Spleen (tissue), 11 donors: Measurements from ENCODE around the gene CLBA1. TPM values are rescaled to one million over a fixed set of nuclear protein-coding genes. Genes with fewer than 3 reads are reported as not detected.
A peak's percentile ranks its signal among the peaks of the same experiment; 100 is the strongest.

ENCODE experiments used
- DNase-seq: peaks from one replicate; pipeline ENCODE4 v3.0.0-alpha.2; 2020
- H3K27ac ChIP-seq, 8 donors: fragments of 200-600 bp; sonication (generic) in 7 of 8; 1 replicate in 4 of 8; 2 replicates in 4 of 8; pipeline versions ENCODE4 v1.5.0 to v1.8.0; 2016 to 2021; ENCODE audit warnings: inconsistent platforms in 4 of 8, mild to moderate bottlenecking in 4 of 8, moderate library complexity in 1 of 8
- H3K27me3 ChIP-seq, 7 donors: fragments of 200-600 bp; sonication (generic) in 6 of 7; replicated peaks in 1 of 7; 1 replicate in 4 of 7; 2 replicates in 3 of 7; pipeline versions ENCODE4 v1.5.0 to v1.8.0; 2016 to 2021; ENCODE audit warnings: inconsistent platforms in 3 of 7, mild to moderate bottlenecking in 1 of 7
- H3K36me3 ChIP-seq, 6 donors: fragments of 200-600 bp; sonication (generic) in 5 of 6; 1 replicate in 4 of 6; 2 replicates in 2 of 6; pipeline versions ENCODE4 v1.5.0 to v1.8.0; 2016 to 2021; ENCODE audit warnings: inconsistent platforms in 2 of 6
- H3K4me1 ChIP-seq, 6 donors: fragments of 200-600 bp; sonication (generic) in 5 of 6; 1 replicate in 3 of 6; 2 replicates in 3 of 6; pipeline versions ENCODE4 v1.5.0 to v1.8.0; 2016 to 2021; ENCODE audit warnings: inconsistent platforms in 3 of 6
- H3K4me3 ChIP-seq, 8 donors: fragments of 200-600 bp; sonication (generic) in 7 of 8; 1 replicate in 4 of 8; 2 replicates in 4 of 8; pipeline versions ENCODE4 v1.5.0 to v1.8.0; 2016 to 2021; ENCODE audit warnings: inconsistent platforms in 4 of 8, mild to moderate bottlenecking in 4 of 8, moderate library complexity in 2 of 8
- H3K9me3 ChIP-seq, 8 donors: fragments of 200-600 bp; sonication (generic) in 7 of 8; 1 replicate in 4 of 8; 2 replicates in 4 of 8; pipeline versions ENCODE4 v1.5.0 to v1.8.0; 2016 to 2021; ENCODE audit warnings: inconsistent platforms in 4 of 8
- CTCF ChIP-seq, 11 experiments: fragments of 200-600 bp in 7 of 11; fragments of 450-650 bp in 4 of 11; sonication (generic) in 4 of 11; IDR thresholded peaks in 8 of 11; conservative IDR thresholded peaks in 3 of 11; 1 replicate in 7 of 11; 2 replicates in 4 of 11; pipeline versions ENCODE4 v1.4.0 to v1.8.0; 2016 to 2021; ENCODE audit warnings: antibody characterized with exemption in 11 of 11, inconsistent platforms in 4 of 11, mild to moderate bottlenecking in 1 of 11
- POLR2A ChIP-seq, 3 donors: fragments of 450-650 bp; IDR thresholded peaks; one replicate each; pipeline ENCODE4 v1.5.1; 2017; ENCODE audit warnings: antibody characterized with exemption in 3 of 3, mild to moderate bottlenecking in 1 of 3
- POLR2AphosphoS5 ChIP-seq, 3 donors: sonication (generic); formaldehyde crosslinking; IDR thresholded peaks; one replicate each; pipeline ENCODE4 v1.5.1; 2017; ENCODE audit warnings: antibody characterized with exemption in 3 of 3
- WGBS, 5 donors: extraction: QIAGEN DNeasy Blood & Tissue Kit in 3 of 5; methylation state at CpG; one replicate each; pipeline versions ENCODE4 v1.1.5 to v1.1.7; 2013 to 2018; 5-methylcytosine and 5-hydroxymethylcytosine counted together
- intact Hi-C: fragments of 100-400 bp; cut with DNase I; formaldehyde crosslinking; loops from one replicate; pipeline ENCODE4 v1.15.0; 2023; ENCODE audit warnings: low total_unique reads
- polyA plus RNA-seq, 3 donors: library from polyadenylated mRNA; stranded (reverse); fragments of 200-250 nt; gene quantifications; one replicate each; pipeline ENCODE4 v1.2.1, GENCODE V29; 2013
- total RNA-seq, 7 donors: library from RNA; depleted of rRNA in 3 of 7; stranded (reverse); fragments of >200 nt in 3 of 7; fragmentation: NEBNext Ultra II Directional in 4 of 7; extraction: Animal tissue kit (Norgen Biotek cat#: 25700) in 4 of 7; gene quantifications; one replicate each; pipeline versions ENCODE4 v1.1.0 to v1.2.1, GENCODE V29; 2016 to 2021
- donor health status: healthy with polysubstance abuse.
- donor health status: DM: no; HTN: no; CAD: no; lungs with moderate emphysema.
- donor health status: DM: no; HTN: no; CAD: no.
- donor health status: Bipolar disorder and iron deficiency.
- donor health status: healthy.
- donor health status: DM: no; HTN: no; CAD: no.
- donor health status: DM: yes; HTN: yes; CAD: no.

Gene CLBA1
- total and polyA plus RNA-seq, 10 donors: 1.7 to 4.3 (median 3.7) TPM

DNA sequence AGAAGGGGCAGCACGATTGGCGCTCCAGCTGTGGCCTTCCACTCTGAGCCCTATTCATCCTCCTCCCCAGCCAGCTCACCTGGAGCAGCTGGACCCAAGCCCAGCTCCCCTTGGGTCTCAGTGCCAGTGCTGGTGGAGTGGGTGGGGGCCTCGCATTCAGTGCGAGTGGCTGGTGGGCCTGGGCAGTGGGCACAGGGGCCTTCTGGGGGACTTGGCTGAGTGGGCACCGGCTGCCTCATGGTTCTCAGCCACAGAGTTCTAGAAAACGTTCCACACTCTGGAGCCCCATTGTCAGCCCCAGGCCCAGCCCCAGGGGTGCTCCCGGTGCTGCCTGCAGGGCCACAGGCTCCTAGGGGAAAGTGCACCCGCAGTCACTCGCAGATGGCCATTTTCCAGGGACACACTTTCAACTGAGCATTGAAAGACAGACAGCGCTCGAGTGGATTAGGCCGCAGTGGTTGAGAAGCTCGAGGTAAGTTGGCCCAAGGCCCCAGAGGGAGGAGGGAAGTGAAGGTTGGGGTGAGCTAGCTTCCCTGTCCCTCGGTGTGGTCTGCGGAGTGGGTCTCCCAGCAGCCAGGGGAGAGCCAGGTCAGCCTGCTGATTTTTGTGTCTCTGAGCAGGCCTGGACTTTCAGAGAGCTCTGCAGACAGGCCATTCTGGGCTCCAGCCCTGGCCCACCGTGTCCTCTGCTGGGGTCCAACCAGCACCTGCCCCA is 3.8 kb downstream of the CLBA1 start:
- WGBS, 5 donors: 88 to 94% (median 91%) methylated on average over 14 to 16 of the region's 16 CpGs
- intact Hi-C loops: no loop called here
- DNase-seq: peak; percentile 70
- TF ChIP-seq POLR2AphosphoS5 (IDR thresholded peaks at IDR 0.05) (no peak), CTCF (IDR thresholded peaks at IDR 0.05 in 8 of 11, conservative IDR thresholded peaks at IDR 0.05 in 3 of 11) (no peak), POLR2A (IDR thresholded peaks at IDR 0.05) (no peak)
- no peak overlapping the region for H3K4me3 ChIP-seq
- no peak overlapping the region for H3K27ac ChIP-seq
- H3K4me1 ChIP-seq: peaks cover 5 to 25% (median 15%) of the 10 kb centered on the region in 6 donors
- H3K36me3 ChIP-seq: peaks cover 0 to 22% (median 3%) of the 10 kb centered on the region in 6 donors
- H3K27me3 ChIP-seq: no peaks in the 10 kb centered on the region
- no peaks in the 10 kb centered on the region for H3K9me3 ChIP-seq

DNA sequence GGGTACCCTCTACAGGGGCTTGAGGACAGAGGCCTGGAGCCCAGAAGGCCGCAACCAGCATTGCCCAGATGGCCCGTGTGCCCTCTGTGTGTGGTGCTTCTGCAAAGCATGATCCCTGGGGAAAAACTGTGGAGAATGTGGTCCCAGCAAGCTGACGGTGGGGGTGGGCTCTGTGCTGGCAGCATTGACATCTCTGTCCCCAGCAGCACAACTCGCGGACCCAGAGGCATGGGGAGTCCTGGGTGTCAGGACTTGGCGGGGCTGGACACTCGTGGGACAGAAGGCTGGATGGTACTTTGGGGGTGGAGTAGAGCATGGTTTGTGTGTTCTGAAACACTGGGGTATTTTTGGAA is 4.3 kb downstream of the CLBA1 start:
- Histone ChIP-seq H3K9me3 (no peaks in the 10 kb centered on the region), H3K27me3 (no peaks in the 10 kb centered on the region), H3K27ac (no peak overlapping the region), H3K4me1 (peaks cover 5 to 23% (median 14%) of the 10 kb centered on the region in 6 donors), H3K36me3 (peaks cover 0 to 27% (median 3%) of the 10 kb centered on the region in 6 donors), H3K4me3 (no peak overlapping the region)
- 84 to 89% (median 87%) methylated on average over 5 to 7 of the region's 7 CpGs for WGBS, 5 donors
- DNase-seq: peak; percentile 62
- no peak for TF ChIP-seq POLR2AphosphoS5 (IDR thresholded peaks at IDR 0.05)
- TF ChIP-seq POLR2A (IDR thresholded peaks at IDR 0.05): no peak
- no peak for TF ChIP-seq CTCF (IDR thresholded peaks at IDR 0.05 in 8 of 11, conservative IDR thresholded peaks at IDR 0.05 in 3 of 11)
- intact Hi-C loops: no loop called here

DNA sequence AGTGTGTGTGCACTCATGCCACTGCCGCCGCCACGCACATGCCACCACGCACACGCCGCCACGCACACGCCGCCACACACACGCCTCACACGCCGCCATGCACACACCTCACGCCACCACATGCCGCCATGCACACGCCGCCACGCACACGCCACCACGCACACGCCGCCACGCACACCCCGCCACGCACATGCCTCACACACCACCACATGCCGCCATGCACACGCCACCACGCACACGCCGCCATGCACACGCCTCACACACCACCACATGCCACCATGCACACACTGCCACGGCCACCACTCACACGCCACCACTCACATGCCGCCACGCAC is 6.3 kb downstream of the CLBA1 start:
- intact Hi-C loops: no loop called here
- no peak for DNase-seq
- TF ChIP-seq CTCF (IDR thresholded peaks at IDR 0.05 in 8 of 11, conservative IDR thresholded peaks at IDR 0.05 in 3 of 11): no peak
- TF ChIP-seq POLR2AphosphoS5 (IDR thresholded peaks at IDR 0.05): no peak
- no peak for TF ChIP-seq POLR2A (IDR thresholded peaks at IDR 0.05)
- 95 to 99% (median 98%) methylated on average over 22 to 34 of the region's 34 CpGs for WGBS, 5 donors
- Histone ChIP-seq H3K27me3 (no peaks in the 10 kb centered on the region), H3K9me3 (no peaks in the 10 kb centered on the region), H3K27ac (no peak overlapping the region), H3K4me1 (peaks cover 0 to 9% (median 3%) of the 10 kb centered on the region in 6 donors), H3K36me3 (peaks cover 0 to 43% (median 3%) of the 10 kb centered on the region in 6 donors), H3K4me3 (no peak overlapping the region)

- intact Hi-C loops: no loop called here
- no peak for DNase-seq
- Histone ChIP-seq H3K9me3 (no peaks in the 10 kb centered on the region), H3K27me3 (no peaks in the 10 kb centered on the region), H3K4me1 (peaks cover 0 to 3% (median 0%) of the 10 kb centered on the region in 6 donors), H3K4me3 (no peak overlapping the region), H3K36me3 (peaks cover 0 to 43% (median 3%) of the 10 kb centered on the region in 6 donors), H3K27ac (no peak overlapping the region)
- 92 to 96% (median 96%) methylated on average over 11 of the region's 11 CpGs for WGBS, 5 donors
- no peak for TF ChIP-seq POLR2A (IDR thresholded peaks at IDR 0.05)
- no peak for TF ChIP-seq CTCF (IDR thresholded peaks at IDR 0.05 in 8 of 11, conservative IDR thresholded peaks at IDR 0.05 in 3 of 11)
- no peak for TF ChIP-seq POLR2AphosphoS5 (IDR thresholded peaks at IDR 0.05)
Measured at GRCh38 chr14:104992501-104992900, 6.9 kb downstream of the CLBA1 start.
